OCI-LY3 (cell line): ENCODE data around the gene IL22RA2.

ENCODE experiments used
- H2AFZ ChIP-seq: fragments of 200-600, 300-600 bp; shearing (Covaris generic); 2 replicates; pipeline ENCODE4 v1.6.0; 2014; ENCODE audit warnings: antibody characterized with exemption, low read depth, low read length
- H3K27ac ChIP-seq: fragments of 200-600, 300-600 bp; sonication (generic); 2 replicates; pipeline ENCODE4 v1.5.1; 2014; ENCODE audit warnings: mild to moderate bottlenecking, low read length, moderate library complexity, mixed read lengths
- H3K27me3 ChIP-seq: fragments of 200-600, 300-600 bp; sonication (generic); 2 replicates; pipeline ENCODE4 v1.6.1; 2014; ENCODE audit warnings: low read depth, low read length, mixed read lengths
- H3K36me3 ChIP-seq: fragments of 200-600, 300-600 bp; sonication (generic); replicated peaks from 2 replicates; pipeline ENCODE3; 2014; ENCODE audit warnings: low read depth, low read length, mixed read lengths
- H3K4me1 ChIP-seq: fragments of 300-600, 200-600 bp; sonication (generic); 2 replicates; pipeline ENCODE4 v1.6.1; 2014; ENCODE audit warnings: low read length, mixed read lengths
- H3K4me2 ChIP-seq: fragments of 200-600, 300-600 bp; sonication (generic); 2 replicates; pipeline ENCODE4 v1.6.1; 2014; ENCODE audit warnings: low read length, mixed read lengths
- H3K4me3 ChIP-seq: fragments of 300-600, 200-600 bp; sonication (generic); 2 replicates; pipeline ENCODE4 v1.5.1; 2014; ENCODE audit warnings: antibody characterized with exemption, mild to moderate bottlenecking, low read length, moderate library complexity
- H3K79me2 ChIP-seq: fragments of 300-600, 200-600 bp; shearing (Covaris generic); 2 replicates; pipeline ENCODE4 v1.6.1; 2014; ENCODE audit warnings: mild to moderate bottlenecking, low read length, mixed read lengths
- H3K9ac ChIP-seq: fragments of 300-600, 200-600 bp; shearing (Covaris generic); 2 replicates; pipeline ENCODE4 v1.6.0; 2014; ENCODE audit warnings: mild to moderate bottlenecking, low read length, moderate library complexity
- H3K9me3 ChIP-seq: fragments of 200-600, 300-600 bp; shearing (Covaris generic); 2 replicates; pipeline ENCODE4 v1.6.1; 2014; ENCODE audit warnings: low read length, mixed read lengths; ENCODE audit not compliant: insufficient read depth
- H4K20me1 ChIP-seq: fragments of 200-600, 300-600 bp; sonication (generic); 2 replicates; pipeline ENCODE4 v1.6.1; 2016; ENCODE audit warnings: low read length, mixed read lengths; ENCODE audit not compliant: insufficient read depth
- EZH2phosphoT487 ChIP-seq: fragments of 200-600 bp; shearing (Covaris generic); IDR thresholded peaks from 2 replicates; pipeline ENCODE4 v1.6.1; 2018; ENCODE audit warnings: antibody characterized with exemption, mixed run types, low read depth
- TF ChIP-seq, protein P1 (sequence below): fragments of 200-600, 300-600 bp; sonication (generic); IDR thresholded peaks from 2 replicates; pipeline ENCODE4 v1.5.1; 2014; ENCODE audit warnings: antibody characterized with exemption, low read length, low read depth

IL22RA2 gene

DNA sequence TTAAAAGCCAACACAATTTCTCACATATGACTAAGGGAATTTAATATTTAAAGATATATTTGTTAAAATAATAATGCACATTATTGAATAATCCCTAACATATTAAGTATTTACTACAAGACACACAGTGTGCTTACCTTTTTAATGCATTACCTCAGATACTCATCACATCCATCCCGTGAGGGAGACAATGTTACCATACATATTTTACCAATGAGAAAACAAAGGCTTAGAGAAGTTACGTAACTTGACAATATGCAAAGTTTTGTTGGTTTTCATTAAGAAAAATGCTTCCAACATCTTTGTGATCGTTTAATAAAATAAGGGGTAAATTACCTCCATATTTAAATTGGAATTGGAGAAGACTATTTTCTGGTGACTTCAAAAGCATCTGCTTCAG is 41.5 kb upstream of the IL22RA2 start:
- Histone ChIP-seq H3K27ac (no peak overlapping the region), H3K4me2 (no peak overlapping the region)

DNA sequence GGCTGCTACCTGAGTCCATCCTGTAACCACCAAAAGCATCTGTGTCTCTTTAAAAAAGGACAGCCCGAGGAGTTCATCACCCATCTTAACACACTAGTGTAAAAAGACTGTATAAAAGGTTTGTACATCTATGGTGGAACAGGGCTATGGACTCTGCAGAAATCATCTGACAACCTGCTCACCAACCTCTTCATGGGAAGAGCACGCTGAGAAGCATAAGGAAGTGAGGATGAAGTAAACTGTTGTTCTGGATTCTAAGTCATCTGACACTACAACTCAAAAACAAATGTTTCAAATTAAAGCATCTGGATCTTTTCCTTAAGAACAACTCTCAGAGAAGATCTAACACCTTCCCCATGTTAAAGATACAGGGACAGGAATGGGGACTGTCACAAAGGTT is 40.4 kb upstream of the IL22RA2 start:
- Histone ChIP-seq H3K9me3 (no peaks in the 10 kb centered on the region), H3K4me1 (peaks cover 12% of the 10 kb centered on the region), H2AFZ (no peak overlapping the region), H3K9ac (no peak overlapping the region), H3K4me3 (no peak overlapping the region), H3K27me3 (no peaks in the 10 kb centered on the region), H3K27ac (no peak overlapping the region), H3K4me2 (no peak overlapping the region), H3K36me3 (peaks cover 18% of the 10 kb centered on the region), H3K79me2 (peaks cover 93% of the 10 kb centered on the region), H4K20me1 (peaks cover 31% of the 10 kb centered on the region)
- TF ChIP-seq EZH2phosphoT487: no peak
- TF ChIP-seq, protein P1, sequence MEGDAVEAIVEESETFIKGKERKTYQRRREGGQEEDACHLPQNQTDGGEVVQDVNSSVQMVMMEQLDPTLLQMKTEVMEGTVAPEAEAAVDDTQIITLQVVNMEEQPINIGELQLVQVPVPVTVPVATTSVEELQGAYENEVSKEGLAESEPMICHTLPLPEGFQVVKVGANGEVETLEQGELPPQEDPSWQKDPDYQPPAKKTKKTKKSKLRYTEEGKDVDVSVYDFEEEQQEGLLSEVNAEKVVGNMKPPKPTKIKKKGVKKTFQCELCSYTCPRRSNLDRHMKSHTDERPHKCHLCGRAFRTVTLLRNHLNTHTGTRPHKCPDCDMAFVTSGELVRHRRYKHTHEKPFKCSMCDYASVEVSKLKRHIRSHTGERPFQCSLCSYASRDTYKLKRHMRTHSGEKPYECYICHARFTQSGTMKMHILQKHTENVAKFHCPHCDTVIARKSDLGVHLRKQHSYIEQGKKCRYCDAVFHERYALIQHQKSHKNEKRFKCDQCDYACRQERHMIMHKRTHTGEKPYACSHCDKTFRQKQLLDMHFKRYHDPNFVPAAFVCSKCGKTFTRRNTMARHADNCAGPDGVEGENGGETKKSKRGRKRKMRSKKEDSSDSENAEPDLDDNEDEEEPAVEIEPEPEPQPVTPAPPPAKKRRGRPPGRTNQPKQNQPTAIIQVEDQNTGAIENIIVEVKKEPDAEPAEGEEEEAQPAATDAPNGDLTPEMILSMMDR: no peak

More for the DNA sequence above, 41.5 kb upstream of the IL22RA2 start:
- Histone ChIP-seq H2AFZ (no peak overlapping the region), H3K4me1 (peaks cover 17% of the 10 kb centered on the region), H3K36me3 (peaks cover 13% of the 10 kb centered on the region), H4K20me1 (peaks cover 31% of the 10 kb centered on the region), H3K9ac (no peak overlapping the region), H3K9me3 (no peaks in the 10 kb centered on the region), H3K4me3 (no peak overlapping the region), H3K27me3 (no peaks in the 10 kb centered on the region), H3K79me2 (peaks cover 88% of the 10 kb centered on the region)
- no peak for TF ChIP-seq EZH2phosphoT487
- TF ChIP-seq, protein P1: no peak

DNA sequence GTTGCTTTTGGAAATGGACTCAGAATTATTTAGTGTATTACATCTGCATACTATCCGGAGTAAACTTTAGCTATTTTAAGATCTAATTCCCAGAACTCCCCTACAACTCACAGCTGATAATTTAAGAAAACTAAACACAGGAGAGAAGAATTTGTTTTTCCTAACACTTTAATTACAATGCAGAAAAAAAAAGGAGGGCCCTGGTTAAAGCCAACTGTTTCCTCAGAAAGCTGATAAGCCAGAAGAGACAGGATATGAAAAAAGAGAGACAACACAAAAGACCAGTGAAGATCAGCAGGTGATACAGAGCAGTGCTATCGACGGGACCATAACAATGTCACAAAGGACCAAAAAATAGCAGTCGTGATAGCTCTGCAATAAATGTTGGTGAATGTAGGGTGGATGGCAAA is 39.9 kb upstream of the IL22RA2 start:
- TF ChIP-seq, protein P1: no peak
- no peak for TF ChIP-seq EZH2phosphoT487
- H3K36me3 ChIP-seq: peaks cover 18% of the 10 kb centered on the region
- H3K4me2 ChIP-seq: no peak overlapping the region
- peaks cover 12% of the 10 kb centered on the region for H3K4me1 ChIP-seq
- peaks cover 89% of the 10 kb centered on the region for H3K79me2 ChIP-seq
- H4K20me1 ChIP-seq: peaks cover 28% of the 10 kb centered on the region
- no peak overlapping the region for H3K4me3 ChIP-seq
- H3K9ac ChIP-seq: no peak overlapping the region
- H3K27ac ChIP-seq: no peak overlapping the region
- no peaks in the 10 kb centered on the region for H3K9me3 ChIP-seq
- H2AFZ ChIP-seq: no peak overlapping the region
- no peaks in the 10 kb centered on the region for H3K27me3 ChIP-seq

DNA sequence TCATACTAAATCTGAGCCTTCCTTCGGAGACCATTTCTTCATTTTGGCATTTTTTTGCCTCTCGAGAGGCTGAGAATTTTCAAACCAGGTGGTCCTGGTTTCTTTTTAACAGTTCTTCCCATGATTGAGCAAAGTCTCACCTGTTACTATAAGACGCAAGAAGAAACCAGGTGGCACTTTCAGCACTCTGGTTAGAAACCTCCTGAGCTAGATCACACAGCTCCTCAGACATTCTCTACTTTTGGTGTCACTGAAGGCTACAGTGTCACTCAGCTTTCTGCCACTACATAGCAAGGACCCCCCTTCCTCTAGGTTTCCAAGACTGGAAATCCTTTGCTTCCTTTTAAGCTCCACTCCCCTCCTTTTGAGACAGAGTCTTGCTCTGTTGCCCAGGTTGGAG is 38.5 kb upstream of the IL22RA2 start:
- Histone ChIP-seq H3K4me2 (no peak overlapping the region), H3K27me3 (no peaks in the 10 kb centered on the region), H3K27ac (no peak overlapping the region), H3K4me3 (no peak overlapping the region), H3K4me1 (peaks cover 4% of the 10 kb centered on the region), H3K79me2 (peaks cover 78% of the 10 kb centered on the region), H3K9me3 (no peaks in the 10 kb centered on the region), H4K20me1 (peaks cover 14% of the 10 kb centered on the region; the same call in 1 of the 2 replicates), H3K36me3 (peaks cover 18% of the 10 kb centered on the region), H3K9ac (no peak overlapping the region), H2AFZ (no peak overlapping the region)
- no peak for TF ChIP-seq EZH2phosphoT487
- TF ChIP-seq, protein P1: no peak
